IPS-18a (cell line): ENCODE data around the gene VSTM4.

Experiments used
- H3K27ac ChIP-seq: one replicate; pipeline ENCODE4 v1.5.1; 2013; ENCODE audit warnings: low read length
- H3K27me3 ChIP-seq: one replicate; pipeline ENCODE4 v1.6.1; 2013; ENCODE audit warnings: mild to moderate bottlenecking, low read length; ENCODE audit not compliant: control insufficient read depth, insufficient read depth
- H3K36me3 ChIP-seq: one replicate; pipeline ENCODE4 v1.6.1; 2013; ENCODE audit warnings: low read depth, low read length; ENCODE audit not compliant: control insufficient read depth
- H3K4me1 ChIP-seq: one replicate; pipeline ENCODE4 v1.6.1; 2013; ENCODE audit warnings: low read depth, low read length; ENCODE audit not compliant: control insufficient read depth
- H3K4me3 ChIP-seq: one replicate; pipeline ENCODE4 v1.5.1; 2013; ENCODE audit warnings: low read length
- H3K9ac ChIP-seq: one replicate; pipeline ENCODE4 v1.6.1; 2013; ENCODE audit warnings: mild to moderate bottlenecking, low read length, moderate library complexity
- H3K9me3 ChIP-seq: one replicate; pipeline ENCODE4 v1.6.1; 2013; ENCODE audit warnings: low read depth, low read length; ENCODE audit not compliant: control insufficient read depth

VSTM4 gene

GRCh38 chr10:49140304-49141177 is 25.2 kb upstream of the VSTM4 start:
- no peaks in the 10 kb centered on the region for H3K27me3 ChIP-seq
- no peaks in the 10 kb centered on the region for H3K9me3 ChIP-seq
- no peaks in the 10 kb centered on the region for H3K36me3 ChIP-seq
- no peak overlapping the region for H3K9ac ChIP-seq
- H3K4me3 ChIP-seq: no peak overlapping the region
- peaks cover 14% of the 10 kb centered on the region for H3K4me1 ChIP-seq
- H3K27ac ChIP-seq: no peak overlapping the region

- H3K4me3 ChIP-seq: no peak overlapping the region
- no peaks in the 10 kb centered on the region for H3K9me3 ChIP-seq
- no peak overlapping the region for H3K9ac ChIP-seq
- no peaks in the 10 kb centered on the region for H3K27me3 ChIP-seq
- peaks cover 14% of the 10 kb centered on the region for H3K4me1 ChIP-seq
- H3K27ac ChIP-seq: no peak overlapping the region
- H3K36me3 ChIP-seq: no peaks in the 10 kb centered on the region
These were observed 24.5 kb upstream of the VSTM4 start for GRCh38 chr10:49139846-49140195.

- no peaks in the 10 kb centered on the region for H3K36me3 ChIP-seq
- no peak overlapping the region for H3K27ac ChIP-seq
- no peak overlapping the region for H3K9ac ChIP-seq
These were observed 23.9 kb upstream of the VSTM4 start for GRCh38 chr10:49139028-49139845.

GRCh38 chr10:49138361-49138891 is 23.1 kb upstream of the VSTM4 start:
- H3K27me3 ChIP-seq: no peaks in the 10 kb centered on the region
- H3K36me3 ChIP-seq: no peaks in the 10 kb centered on the region
- H3K4me3 ChIP-seq: no peak overlapping the region
- no peak overlapping the region for H3K27ac ChIP-seq
- H3K9ac ChIP-seq: no peak overlapping the region
- H3K4me1 ChIP-seq: peaks cover 10% of the 10 kb centered on the region
- no peaks in the 10 kb centered on the region for H3K9me3 ChIP-seq

More at GRCh38 chr10:49139028-49139845, 23.9 kb upstream of the VSTM4 start:
- Histone ChIP-seq H3K9me3 (no peaks in the 10 kb centered on the region), H3K27me3 (no peaks in the 10 kb centered on the region), H3K4me1 (peaks cover 14% of the 10 kb centered on the region), H3K4me3 (no peak overlapping the region)

- Histone ChIP-seq H3K36me3 (no peaks in the 10 kb centered on the region), H3K4me3 (no peak overlapping the region), H3K4me1 (no peaks in the 10 kb centered on the region), H3K9me3 (no peaks in the 10 kb centered on the region), H3K27ac (no peak overlapping the region), H3K27me3 (no peaks in the 10 kb centered on the region), H3K9ac (no peak overlapping the region)
These were observed 21.2 kb upstream of the VSTM4 start for GRCh38 chr10:49136525-49136924.

GRCh38 chr10:49135575-49136313 is 20.4 kb upstream of the VSTM4 start:
- no peaks in the 10 kb centered on the region for H3K9me3 ChIP-seq
- no peaks in the 10 kb centered on the region for H3K4me1 ChIP-seq
- no peak overlapping the region for H3K9ac ChIP-seq
- H3K36me3 ChIP-seq: no peaks in the 10 kb centered on the region
- H3K4me3 ChIP-seq: no peak overlapping the region
- H3K27me3 ChIP-seq: no peaks in the 10 kb centered on the region
- H3K27ac ChIP-seq: no peak overlapping the region

- Histone ChIP-seq H3K27ac (no peak overlapping the region), H3K4me3 (no peak overlapping the region), H3K9ac (no peak overlapping the region), H3K4me1 (no peaks in the 10 kb centered on the region), H3K27me3 (no peaks in the 10 kb centered on the region), H3K36me3 (no peaks in the 10 kb centered on the region), H3K9me3 (no peaks in the 10 kb centered on the region)
These were observed 19.0 kb upstream of the VSTM4 start for GRCh38 chr10:49134327-49134726.

- H3K9me3 ChIP-seq: no peaks in the 10 kb centered on the region
- H3K9ac ChIP-seq: no peak within 1 kb of the TSS
These were observed 18.5 kb upstream of the VSTM4 start, which contains the start of gene FAM170B for GRCh38 chr10:49133706-49134248. TSS of gene FAM170B (minus strand) at chr10:49134021. CDS start at chr10:49133918, 103 bp downstream.

GRCh38 chr10:49132362-49132737 is 17.0 kb upstream of the VSTM4 start:
- H3K9me3 ChIP-seq: no peaks in the 10 kb centered on the region
- no peaks in the 10 kb centered on the region for H3K36me3 ChIP-seq
- no peaks in the 10 kb centered on the region for H3K27me3 ChIP-seq
- no peak overlapping the region for H3K9ac ChIP-seq
- no peak overlapping the region for H3K4me3 ChIP-seq
- no peak overlapping the region for H3K27ac ChIP-seq
- H3K4me1 ChIP-seq: no peaks in the 10 kb centered on the region

More at GRCh38 chr10:49133706-49134248, 18.5 kb upstream of the VSTM4 start, which contains the start of gene FAM170B:
- Histone ChIP-seq H3K4me1 (no peaks in the 10 kb centered on the region), H3K27me3 (no peaks in the 10 kb centered on the region), H3K36me3 (no peaks in the 10 kb centered on the region), H3K4me3 (no peak within 1 kb of the TSS), H3K27ac (no peak within 1 kb of the TSS)

- Histone ChIP-seq H3K4me3 (no peak overlapping the region), H3K4me1 (no peaks in the 10 kb centered on the region), H3K27ac (no peak overlapping the region), H3K36me3 (no peaks in the 10 kb centered on the region), H3K27me3 (no peaks in the 10 kb centered on the region), H3K9me3 (no peaks in the 10 kb centered on the region), H3K9ac (no peak overlapping the region)
These were observed 16.4 kb upstream of the VSTM4 start for GRCh38 chr10:49131507-49132361.
